OCI-LY3 (cell line): ENCODE results near the gene UQCRFS1.

Experiments
- H2AFZ ChIP-seq: fragments of 200-600, 300-600 bp; shearing (Covaris generic); 2 replicates; pipeline ENCODE4 v1.6.0; 2014; ENCODE audit warnings: antibody characterized with exemption, low read depth, low read length
- H3K27ac ChIP-seq: fragments of 200-600, 300-600 bp; sonication (generic); 2 replicates; pipeline ENCODE4 v1.5.1; 2014; ENCODE audit warnings: mild to moderate bottlenecking, low read length, moderate library complexity, mixed read lengths
- H3K27me3 ChIP-seq: fragments of 200-600, 300-600 bp; sonication (generic); 2 replicates; pipeline ENCODE4 v1.6.1; 2014; ENCODE audit warnings: low read depth, low read length, mixed read lengths
- H3K36me3 ChIP-seq: fragments of 200-600, 300-600 bp; sonication (generic); replicated peaks from 2 replicates; pipeline ENCODE3; 2014; ENCODE audit warnings: low read depth, low read length, mixed read lengths
- H3K4me1 ChIP-seq: fragments of 300-600, 200-600 bp; sonication (generic); 2 replicates; pipeline ENCODE4 v1.6.1; 2014; ENCODE audit warnings: low read length, mixed read lengths
- H3K4me2 ChIP-seq: fragments of 200-600, 300-600 bp; sonication (generic); 2 replicates; pipeline ENCODE4 v1.6.1; 2014; ENCODE audit warnings: low read length, mixed read lengths
- H3K4me3 ChIP-seq: fragments of 300-600, 200-600 bp; sonication (generic); 2 replicates; pipeline ENCODE4 v1.5.1; 2014; ENCODE audit warnings: antibody characterized with exemption, mild to moderate bottlenecking, low read length, moderate library complexity
- H3K79me2 ChIP-seq: fragments of 300-600, 200-600 bp; shearing (Covaris generic); 2 replicates; pipeline ENCODE4 v1.6.1; 2014; ENCODE audit warnings: mild to moderate bottlenecking, low read length, mixed read lengths
- H3K9ac ChIP-seq: fragments of 300-600, 200-600 bp; shearing (Covaris generic); 2 replicates; pipeline ENCODE4 v1.6.0; 2014; ENCODE audit warnings: mild to moderate bottlenecking, low read length, moderate library complexity
- H3K9me3 ChIP-seq: fragments of 200-600, 300-600 bp; shearing (Covaris generic); 2 replicates; pipeline ENCODE4 v1.6.1; 2014; ENCODE audit warnings: low read length, mixed read lengths; ENCODE audit not compliant: insufficient read depth
- H4K20me1 ChIP-seq: fragments of 200-600, 300-600 bp; sonication (generic); 2 replicates; pipeline ENCODE4 v1.6.1; 2016; ENCODE audit warnings: low read length, mixed read lengths; ENCODE audit not compliant: insufficient read depth
- CTCF ChIP-seq: fragments of 200-600, 300-600 bp; sonication (generic); IDR thresholded peaks from 2 replicates; pipeline ENCODE4 v1.5.1; 2014; ENCODE audit warnings: antibody characterized with exemption, low read length, low read depth
- EZH2phosphoT487 ChIP-seq: fragments of 200-600 bp; shearing (Covaris generic); IDR thresholded peaks from 2 replicates; pipeline ENCODE4 v1.6.1; 2018; ENCODE audit warnings: antibody characterized with exemption, mixed run types, low read depth

Gene UQCRFS1

GRCh38 chr19:29173896-29174295 is 39.1 kb downstream of the UQCRFS1 start:
- H3K4me2 ChIP-seq = no peak overlapping the region
- no peak overlapping the region for H3K9ac ChIP-seq
- no peak overlapping the region for H2AFZ ChIP-seq
- H3K4me1 ChIP-seq = peaks cover 21% of the 10 kb centered on the region
- H3K79me2 ChIP-seq = no peaks in the 10 kb centered on the region
- H3K4me3 ChIP-seq = no peak overlapping the region
- no peak for TF ChIP-seq EZH2phosphoT487
- no peak for TF ChIP-seq CTCF
- H3K27ac ChIP-seq = no peak overlapping the region
- H3K27me3 ChIP-seq = no peaks in the 10 kb centered on the region
- H4K20me1 ChIP-seq = no peaks in the 10 kb centered on the region
- H3K9me3 ChIP-seq = peaks cover 16% of the 10 kb centered on the region; the same call in 1 of the 2 replicates
- H3K36me3 ChIP-seq = no peaks in the 10 kb centered on the region

GRCh38 chr19:29172302-29172701 is 40.6 kb downstream of the UQCRFS1 start:
- H3K36me3 ChIP-seq = no peaks in the 10 kb centered on the region
- H3K27me3 ChIP-seq = no peaks in the 10 kb centered on the region
- no peak overlapping the region for H3K4me3 ChIP-seq
- TF ChIP-seq CTCF = no peak
- no peak overlapping the region for H3K4me2 ChIP-seq
- H3K9ac ChIP-seq = no peak overlapping the region
- no peaks in the 10 kb centered on the region for H4K20me1 ChIP-seq
- peaks cover 12% of the 10 kb centered on the region; the same call in 1 of the 2 replicates for H3K9me3 ChIP-seq
- H3K27ac ChIP-seq = no peak overlapping the region
- no peaks in the 10 kb centered on the region for H3K79me2 ChIP-seq
- peaks cover 28% of the 10 kb centered on the region for H3K4me1 ChIP-seq
- H2AFZ ChIP-seq = no peak overlapping the region

- TF ChIP-seq CTCF (no peak), EZH2phosphoT487 (no peak)
- H3K9ac ChIP-seq = no peak overlapping the region
- H4K20me1 ChIP-seq = no peaks in the 10 kb centered on the region
- H3K4me3 ChIP-seq = no peak overlapping the region
- no peaks in the 10 kb centered on the region for H3K79me2 ChIP-seq
- 0 out of 2 replicates have a peak, but pooled peaks cover 4% of the 10 kb centered on the region for H3K9me3 ChIP-seq
- H2AFZ ChIP-seq = no peak overlapping the region
- no peaks in the 10 kb centered on the region for H3K36me3 ChIP-seq
- H3K4me1 ChIP-seq = peaks cover 28% of the 10 kb centered on the region
- no peak overlapping the region for H3K27ac ChIP-seq
- no peak overlapping the region; the same call in 1 of the 2 replicates for H3K4me2 ChIP-seq
- H3K27me3 ChIP-seq = no peaks in the 10 kb centered on the region
These were observed 41.4 kb downstream of the UQCRFS1 start for GRCh38 chr19:29171525-29171924.

GRCh38 chr19:29170554-29170953 is 42.4 kb downstream of the UQCRFS1 start:
- Histone ChIP-seq H3K4me1 (peaks cover 28% of the 10 kb centered on the region), H3K79me2 (no peaks in the 10 kb centered on the region), H3K4me2 (no peak overlapping the region), H3K9ac (no peak overlapping the region), H3K27ac (no peak overlapping the region), H3K4me3 (no peak overlapping the region), H3K27me3 (no peaks in the 10 kb centered on the region), H3K9me3 (no peaks in the 10 kb centered on the region), H2AFZ (no peak overlapping the region), H3K36me3 (no peaks in the 10 kb centered on the region), H4K20me1 (no peaks in the 10 kb centered on the region)
- no peak for TF ChIP-seq EZH2phosphoT487
- TF ChIP-seq CTCF = no peak
